GM23248 (cell line): ENCODE data around the gene HMGXB4. TPM values are rescaled to one million over a fixed set of nuclear protein-coding genes. Genes with fewer than 3 reads are reported as not detected.

Experiments
- DNase-seq: peaks from one replicate; pipeline ENCODE4 v3.0.0-alpha.2; 2015
- H2AFZ ChIP-seq: fragments of 200-600 bp; sonication (generic); 2 replicates; pipeline ENCODE4 v1.6.1; 2016; ENCODE audit warnings: antibody characterized with exemption
- H3F3A ChIP-seq: fragments of 200-600 bp; sonication (generic); 2 replicates; pipeline ENCODE4 v1.6.1; 2016; ENCODE audit warnings: mild to moderate bottlenecking, antibody characterized with exemption, mixed run types; ENCODE audit not compliant: insufficient read depth
- H3K27ac ChIP-seq: fragments of 200-600 bp; sonication (generic); 2 replicates; pipeline ENCODE4 v1.5.1; 2016; ENCODE audit warnings: mild to moderate bottlenecking
- H3K27me3 ChIP-seq: fragments of 200-600 bp; sonication (generic); replicated peaks from 2 replicates; pipeline ENCODE4 v1.6.1; 2016; ENCODE audit warnings: mild to moderate bottlenecking; ENCODE audit not compliant: insufficient read depth
- H3K36me3 ChIP-seq: fragments of 200-600 bp; sonication (generic); 2 replicates; pipeline ENCODE4 v1.6.1; 2016; ENCODE audit warnings: low read depth, mild to moderate bottlenecking
- H3K4me1 ChIP-seq: fragments of 200-600 bp; sonication (generic); 2 replicates; pipeline ENCODE4 v1.6.1; 2016; ENCODE audit warnings: mild to moderate bottlenecking; ENCODE audit not compliant: insufficient read depth
- H3K4me2 ChIP-seq: fragments of 200-600 bp; sonication (generic); one replicate; pipeline ENCODE4 v1.6.1; 2016; ENCODE audit warnings: mild to moderate bottlenecking; ENCODE audit not compliant: unreplicated experiment
- H3K4me3 ChIP-seq: fragments of 200-600 bp; sonication (generic); 2 replicates; pipeline ENCODE4 v1.5.1; 2016; ENCODE audit warnings: mild to moderate bottlenecking
- H3K79me2 ChIP-seq: fragments of 200-600 bp; sonication (generic); 2 replicates; pipeline ENCODE4 v1.6.1; 2016; ENCODE audit warnings: mild to moderate bottlenecking; ENCODE audit not compliant: insufficient read depth
- H3K9ac ChIP-seq: fragments of 200-600 bp; sonication (generic); 2 replicates; pipeline ENCODE4 v1.6.1; 2016; ENCODE audit warnings: mild to moderate bottlenecking
- H3K9me2 ChIP-seq: fragments of 200-600 bp; sonication (generic); 2 replicates; pipeline ENCODE4 v1.6.1; 2016; ENCODE audit warnings: mixed run types, mild to moderate bottlenecking, moderate library complexity; ENCODE audit not compliant: insufficient read depth
- H3K9me3 ChIP-seq: fragments of 200-600 bp; sonication (generic); one replicate; pipeline ENCODE4 v1.6.1; 2017; ENCODE audit warnings: low read depth
- H4K20me1 ChIP-seq: fragments of 200-600 bp; sonication (generic); 2 replicates; pipeline ENCODE4 v1.6.0; 2016; ENCODE audit not compliant: insufficient read depth
- EZH2 ChIP-seq: fragments of 200-600 bp; sonication (generic); IDR thresholded peaks from 2 replicates; pipeline ENCODE4 v1.6.1; 2018; ENCODE audit warnings: antibody characterized with exemption, mild to moderate bottlenecking; ENCODE audit not compliant: insufficient read depth, poor library complexity, severe bottlenecking
- EZH2phosphoT487 ChIP-seq: fragments of 200-600 bp; sonication (generic); IDR thresholded peaks from 2 replicates; pipeline ENCODE4 v1.6.1; 2018; ENCODE audit warnings: antibody characterized with exemption, moderate library complexity, mild to moderate bottlenecking, low read depth; ENCODE audit not compliant: insufficient read depth
- WGBS, 2 experiments: methylation state at CpG; one replicate each; pipeline ENCODE4 v1.1.6; 2015 to 2017; ENCODE audit warnings: low lambda C conversion rate in 2 of 2, low coverage in 1 of 2; ENCODE audit errors: missing lambda C conversion rate in 2 of 2; 5-methylcytosine and 5-hydroxymethylcytosine counted together
- in situ Hi-C: fragments of 300-500 bp; cut with MboI; formaldehyde crosslinking; loops from 2 replicates; pipeline ENCODE4 v1.15.0; 2020
- polyA plus RNA-seq: library from polyadenylated mRNA; unstranded; fragments of >200 nt; fragmentation: Nextera tagmentation; extraction: Ambion mirVana; gene quantifications from 2 replicates; pipeline ENCODE4 v1.2.1, GENCODE V29; 2016
- total RNA-seq: library from RNA; depleted of rRNA; stranded (reverse); fragments of >200 nt; shearing (Covaris generic); gene quantifications from 2 replicates; pipeline ENCODE4 v1.2.3, GENCODE V29; 2014

Gene HMGXB4
- total and polyA plus RNA-seq, 2 experiments from 2014 or later: 12.4 to 17.8 TPM

DNA sequence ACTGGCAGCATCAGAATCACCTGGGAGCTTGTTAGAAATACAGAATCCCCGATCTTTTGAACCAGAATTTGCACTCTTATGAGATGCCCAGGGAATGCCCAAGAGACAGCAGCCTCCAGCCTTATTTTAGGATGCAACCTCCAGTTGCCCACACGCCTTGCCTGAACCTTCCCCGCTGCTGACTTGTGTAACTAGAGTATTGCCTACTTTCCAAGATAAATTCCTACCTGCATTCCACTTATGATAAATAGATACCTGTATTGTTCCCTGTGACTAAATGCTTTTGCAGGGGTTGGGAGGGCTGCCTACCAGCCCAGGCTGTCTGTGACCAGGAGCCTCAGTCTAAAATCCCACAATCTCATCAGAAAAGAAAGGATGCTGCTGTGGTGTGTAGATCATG lies 44.3 kb upstream of the HMGXB4 start:
- Histone ChIP-seq H3K9ac (no peak overlapping the region), H3K9me2 (no peaks in the 10 kb centered on the region), H3K27ac (no peak overlapping the region), H3K4me1 (no peaks in the 10 kb centered on the region), H3K27me3 (no peaks in the 10 kb centered on the region), H2AFZ (no peak overlapping the region), H3K9me3 (no peaks in the 10 kb centered on the region), H3K4me3 (no peak overlapping the region), H3K79me2 (no peaks in the 10 kb centered on the region), H3F3A (no peaks in the 10 kb centered on the region), H3K4me2 (no peak overlapping the region), H4K20me1 (no peaks in the 10 kb centered on the region), H3K36me3 (no peaks in the 10 kb centered on the region)
- no peak for TF ChIP-seq EZH2
- TF ChIP-seq EZH2phosphoT487: no peak
- WGBS, 2 experiments: 25 to 29% methylated on average over 3 of the region's 3 CpGs
- DNase-seq: no peak
- in situ Hi-C loops: no loop called here

- peaks cover 12% of the 10 kb centered on the region; the same call in 1 of the 2 replicates for H3F3A ChIP-seq
- H3K9me2 ChIP-seq: no peaks in the 10 kb centered on the region
- H3K36me3 ChIP-seq: no peaks in the 10 kb centered on the region
- no peak overlapping the region for H3K4me2 ChIP-seq
- no peaks in the 10 kb centered on the region for H3K79me2 ChIP-seq
- H2AFZ ChIP-seq: no peak overlapping the region
- WGBS, 2 experiments: 35 to 36% methylated on average over 6 of the region's 6 CpGs
- in situ Hi-C loops: no loop called here
- H3K4me1 ChIP-seq: no peaks in the 10 kb centered on the region
- no peaks in the 10 kb centered on the region for H3K9me3 ChIP-seq
- no peak for DNase-seq
- no peak overlapping the region for H3K4me3 ChIP-seq
- H3K27ac ChIP-seq: no peak overlapping the region
- no peak overlapping the region for H3K9ac ChIP-seq
- TF ChIP-seq EZH2 (no peak), EZH2phosphoT487 (no peak)
- H4K20me1 ChIP-seq: no peaks in the 10 kb centered on the region
- no peaks in the 10 kb centered on the region for H3K27me3 ChIP-seq
Measured at GRCh38 chr22:35214968-35215367, 42.3 kb upstream of the HMGXB4 start.

GRCh38 chr22:35215993-35216392 lies 41.3 kb upstream of the HMGXB4 start:
- 3 to 8% methylated on average over 3 of the region's 3 CpGs for WGBS, 2 experiments
- no peaks in the 10 kb centered on the region for H4K20me1 ChIP-seq
- no peaks in the 10 kb centered on the region for H3K79me2 ChIP-seq
- H3K27ac ChIP-seq: no peak overlapping the region
- no peak overlapping the region for H3K4me2 ChIP-seq
- no peaks in the 10 kb centered on the region for H3K9me2 ChIP-seq
- no peaks in the 10 kb centered on the region for H3K36me3 ChIP-seq
- H3K4me3 ChIP-seq: no peak overlapping the region
- in situ Hi-C loops: no loop called here
- no peaks in the 10 kb centered on the region for H3K9me3 ChIP-seq
- H3K4me1 ChIP-seq: no peaks in the 10 kb centered on the region
- peaks cover 12% of the 10 kb centered on the region; the same call in 1 of the 2 replicates for H3F3A ChIP-seq
- no peak overlapping the region for H2AFZ ChIP-seq
- DNase-seq: no peak
- H3K27me3 ChIP-seq: no peaks in the 10 kb centered on the region
- H3K9ac ChIP-seq: no peak overlapping the region
- TF ChIP-seq EZH2phosphoT487 (no peak), EZH2 (no peak)

DNA sequence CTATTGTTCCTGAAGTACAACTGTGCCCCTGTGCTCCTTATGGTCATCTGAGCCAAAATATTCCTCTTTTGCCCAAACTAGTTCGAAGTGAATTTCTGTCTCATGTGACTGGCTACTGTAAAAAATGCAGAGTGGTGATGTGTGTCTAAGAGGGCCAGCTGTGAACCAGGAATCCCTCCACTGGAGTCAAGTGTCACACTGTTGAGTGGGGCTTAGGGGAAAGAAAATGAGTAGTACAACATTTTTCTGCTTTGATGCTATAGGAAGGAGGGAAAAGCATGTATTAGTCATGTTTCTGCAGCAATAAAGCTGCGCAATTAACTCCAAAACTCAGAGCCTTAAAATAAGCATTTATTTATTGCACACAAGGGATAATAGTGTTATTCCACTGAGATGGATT lies 39.8 kb upstream of the HMGXB4 start:
- no peak overlapping the region for H3K9ac ChIP-seq
- H3K27ac ChIP-seq: no peak overlapping the region
- 36 to 45% methylated on average over 2 of the region's 2 CpGs for WGBS, 2 experiments
- H2AFZ ChIP-seq: no peak overlapping the region
- no peaks in the 10 kb centered on the region for H3K79me2 ChIP-seq
- no peak overlapping the region for H3K4me3 ChIP-seq
- in situ Hi-C loops: no loop called here
- H3K4me1 ChIP-seq: no peaks in the 10 kb centered on the region
- no peak for DNase-seq
- H3K36me3 ChIP-seq: no peaks in the 10 kb centered on the region
- H3K9me3 ChIP-seq: no peaks in the 10 kb centered on the region
- no peak for TF ChIP-seq EZH2phosphoT487
- no peak for TF ChIP-seq EZH2
- H3F3A ChIP-seq: peaks cover 12% of the 10 kb centered on the region; the same call in 1 of the 2 replicates
- H4K20me1 ChIP-seq: no peaks in the 10 kb centered on the region
- H3K27me3 ChIP-seq: no peaks in the 10 kb centered on the region
- H3K4me2 ChIP-seq: no peak overlapping the region
- no peaks in the 10 kb centered on the region for H3K9me2 ChIP-seq

DNA sequence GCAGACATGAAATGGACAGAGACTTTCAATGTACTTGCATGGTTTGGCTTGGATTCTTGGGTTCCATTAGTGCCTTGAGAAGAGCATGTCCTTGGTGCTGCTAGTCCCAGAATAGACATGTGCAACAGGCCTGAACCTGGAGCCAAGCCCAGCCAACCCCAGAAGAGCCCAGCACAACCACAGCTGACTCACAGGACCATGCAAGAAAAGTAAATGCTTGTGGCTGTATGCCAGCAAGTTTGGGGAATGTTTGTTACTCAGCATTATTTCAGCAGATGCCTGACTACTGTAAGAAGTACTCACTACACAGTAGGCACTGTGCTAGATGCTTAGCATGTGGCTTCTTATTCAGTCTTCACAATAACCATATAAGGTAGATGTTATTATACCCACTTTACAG lies 39.2 kb upstream of the HMGXB4 start:
- peak; percentile 9 for DNase-seq
- H3K27ac ChIP-seq: no peak overlapping the region
- TF ChIP-seq EZH2phosphoT487 (no peak), EZH2 (no peak)

More for the DNA sequence above, 39.2 kb upstream of the HMGXB4 start:
- Histone ChIP-seq H3K4me1 (no peaks in the 10 kb centered on the region), H3K9me2 (no peaks in the 10 kb centered on the region), H3K79me2 (no peaks in the 10 kb centered on the region), H3K27me3 (no peaks in the 10 kb centered on the region), H3K4me3 (no peak overlapping the region), H4K20me1 (no peaks in the 10 kb centered on the region), H3K9ac (no peak overlapping the region), H3F3A (peaks cover 12% of the 10 kb centered on the region; the same call in 1 of the 2 replicates), H2AFZ (no peak overlapping the region), H3K36me3 (no peaks in the 10 kb centered on the region), H3K4me2 (no peak overlapping the region), H3K9me3 (no peaks in the 10 kb centered on the region)
- in situ Hi-C loops: no loop called here
